ENCODE results near the gene EPHB2.
A peak's percentile ranks its signal among the peaks of the same experiment; 100 is the strongest.
"Not testable (repeated sequence)": the region's sequence is repeated elsewhere in the genome, so short reads cannot be mapped to it uniquely, and the experiment has no call there.

Gene EPHB2

DNA sequence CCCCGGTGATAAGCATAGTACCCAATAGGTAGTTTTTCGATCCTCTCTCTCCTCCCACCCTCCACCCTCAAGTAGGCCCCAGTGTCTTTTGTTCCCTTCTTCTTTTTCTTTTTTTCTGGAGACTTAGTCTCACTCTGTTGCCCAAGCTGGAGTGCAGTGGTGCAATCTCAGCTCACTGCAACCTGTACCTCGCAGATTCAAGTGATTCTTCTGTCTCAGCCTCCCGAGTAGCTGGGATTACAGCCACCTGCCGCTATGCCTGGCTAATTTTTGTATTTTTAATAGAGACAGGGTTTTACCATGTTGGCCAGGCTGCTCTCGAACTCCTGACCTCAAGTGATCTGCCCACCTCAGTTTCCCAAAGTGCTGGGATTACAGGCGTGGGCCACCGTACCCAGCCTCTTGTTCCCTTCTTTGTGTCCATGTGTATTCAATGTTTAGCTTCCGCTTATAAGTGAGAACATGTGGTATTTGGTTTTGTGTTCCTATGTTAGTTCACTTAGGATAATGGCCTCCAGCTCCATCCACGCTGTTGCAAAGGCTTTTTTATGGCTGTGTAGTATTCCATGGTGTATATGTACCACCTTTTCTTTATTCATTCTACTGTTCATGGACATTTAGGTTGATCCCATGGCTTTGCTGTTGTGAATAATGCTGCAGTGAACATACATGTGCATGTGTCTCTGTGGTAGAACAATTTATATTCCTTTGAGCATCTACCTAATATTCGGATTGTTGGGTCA is 133.0 kb downstream of the EPHB2 start:
- not testable (repeated sequence) for DNase-seq

DNA sequence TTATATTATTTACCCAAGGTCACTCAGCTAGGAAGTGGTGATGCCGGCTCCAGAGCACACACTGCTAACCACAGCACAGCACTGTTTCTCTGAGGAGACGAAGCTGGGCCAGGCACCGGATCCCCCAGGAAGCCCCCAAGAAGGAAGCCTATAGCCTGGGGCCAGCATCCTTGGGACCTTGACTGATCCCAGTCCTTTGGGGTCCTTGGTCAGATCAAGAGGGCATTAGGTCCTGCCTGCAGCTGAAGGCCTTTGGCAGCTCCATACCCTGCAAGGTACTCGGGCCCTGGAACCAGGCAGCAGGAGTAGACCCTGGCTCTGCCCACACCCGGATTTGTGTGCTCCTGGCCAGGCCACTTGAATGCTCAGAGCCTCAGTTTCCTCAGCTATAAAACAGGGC is 134.0 kb downstream of the EPHB2 start:
- DNase-seq = no peak

DNA sequence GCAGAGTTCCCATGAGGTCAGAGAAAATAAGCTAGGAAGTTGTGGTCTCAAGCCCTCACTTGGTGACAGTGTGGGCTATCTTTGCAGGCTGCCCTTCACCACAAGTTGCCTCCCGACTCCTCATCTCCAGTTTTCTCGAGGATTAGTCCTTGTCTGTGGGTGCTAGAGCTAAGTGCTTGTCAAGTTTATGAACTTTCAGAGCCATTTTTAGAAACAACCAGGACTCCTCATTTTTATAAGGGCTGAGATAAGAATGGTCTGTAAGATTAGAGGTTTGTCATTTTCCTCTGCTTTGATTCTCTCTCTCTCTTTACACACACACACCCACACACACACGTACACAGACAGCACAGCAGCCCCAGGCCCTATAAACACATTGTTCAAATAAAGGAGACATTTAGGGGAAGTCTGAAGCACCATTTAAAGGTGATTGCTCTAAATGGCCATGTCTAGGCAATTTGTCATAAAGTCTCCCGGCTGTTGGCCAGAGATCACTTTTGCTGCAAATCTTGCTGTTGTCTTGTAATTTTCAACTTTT is 134.8 kb downstream of the EPHB2 start:
- DNase-seq = no peak

DNA sequence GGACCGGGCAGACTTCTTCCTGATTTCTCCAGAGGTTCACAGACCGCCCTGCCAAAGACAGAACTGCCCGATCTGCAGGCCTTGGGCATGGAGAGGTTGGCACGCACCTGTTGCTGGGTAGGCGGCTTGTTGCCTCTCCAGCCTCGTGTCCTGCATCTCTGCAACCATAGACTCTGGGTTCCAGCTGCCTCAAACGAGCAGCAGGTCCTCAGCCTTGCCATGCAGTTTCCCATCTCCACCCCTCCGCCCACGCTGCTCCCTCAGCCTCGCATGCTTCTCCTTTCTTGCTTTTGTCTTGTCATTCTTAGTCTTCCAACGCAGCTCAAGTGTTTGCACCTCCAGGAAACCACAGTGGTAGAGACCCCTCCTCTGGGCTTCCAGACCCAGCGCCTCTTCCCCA is 135.8 kb downstream of the EPHB2 start:
- no peak for DNase-seq

DNA sequence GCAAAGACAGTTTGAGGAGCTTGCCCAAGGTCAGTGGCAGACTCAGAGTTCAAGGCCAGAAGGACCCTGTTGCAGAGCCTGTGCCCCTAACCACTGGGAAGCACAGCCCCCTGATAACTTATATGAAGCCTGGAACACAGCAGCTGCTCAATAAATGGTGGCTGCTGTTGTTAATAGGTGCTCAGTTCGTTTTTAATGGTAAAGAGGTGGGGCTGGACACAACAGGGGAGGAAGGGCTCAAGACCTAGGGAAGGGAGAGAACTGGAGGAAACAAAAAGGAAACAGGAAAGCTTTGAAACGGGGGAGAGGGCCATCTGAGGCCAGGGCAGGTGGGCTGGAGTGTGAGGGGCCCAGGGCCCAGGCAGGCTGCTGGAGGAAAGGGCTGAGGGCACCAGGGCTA is 136.6 kb downstream of the EPHB2 start:
- no peak for DNase-seq

DNA sequence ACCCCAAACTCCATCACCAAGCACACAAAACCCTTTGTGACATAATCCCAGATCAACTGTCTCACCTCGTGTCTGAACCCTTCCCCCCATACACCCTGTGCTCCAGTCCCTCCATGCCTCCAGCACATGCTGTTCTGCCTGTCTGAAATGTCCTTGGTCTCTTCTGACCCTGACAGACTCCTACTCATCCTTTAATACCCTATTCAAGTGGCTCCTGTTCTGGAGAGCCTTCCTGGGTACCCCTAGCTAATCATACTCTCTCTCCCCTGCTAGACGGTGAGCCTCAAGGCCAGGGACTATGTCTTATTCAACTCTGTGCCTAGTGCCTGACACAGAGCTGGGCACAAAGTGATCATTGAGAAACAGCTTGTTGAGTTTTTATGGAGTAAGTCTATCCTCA is 137.1 kb downstream of the EPHB2 start:
- DNase-seq = no peak

DNA sequence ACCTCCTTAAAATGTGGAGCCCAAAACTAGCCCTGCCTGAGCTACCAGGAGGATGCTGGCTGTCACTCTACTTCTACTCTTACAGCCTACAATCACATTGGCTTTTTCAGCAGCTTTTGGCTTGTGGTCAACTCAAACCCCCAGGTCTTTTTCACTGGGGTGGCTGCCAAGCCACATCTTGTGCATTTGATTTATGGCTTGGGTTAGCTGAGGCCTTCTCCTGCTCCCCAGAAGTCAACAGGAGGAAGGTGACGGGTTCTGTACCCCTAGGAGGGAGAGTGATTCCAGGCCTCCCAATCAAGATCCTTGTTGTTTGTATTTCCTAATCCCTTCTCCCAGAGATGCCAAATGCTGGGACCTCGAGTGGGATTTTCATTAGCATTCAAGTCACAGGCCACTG is 137.8 kb downstream of the EPHB2 start:
- no peak for DNase-seq

DNA sequence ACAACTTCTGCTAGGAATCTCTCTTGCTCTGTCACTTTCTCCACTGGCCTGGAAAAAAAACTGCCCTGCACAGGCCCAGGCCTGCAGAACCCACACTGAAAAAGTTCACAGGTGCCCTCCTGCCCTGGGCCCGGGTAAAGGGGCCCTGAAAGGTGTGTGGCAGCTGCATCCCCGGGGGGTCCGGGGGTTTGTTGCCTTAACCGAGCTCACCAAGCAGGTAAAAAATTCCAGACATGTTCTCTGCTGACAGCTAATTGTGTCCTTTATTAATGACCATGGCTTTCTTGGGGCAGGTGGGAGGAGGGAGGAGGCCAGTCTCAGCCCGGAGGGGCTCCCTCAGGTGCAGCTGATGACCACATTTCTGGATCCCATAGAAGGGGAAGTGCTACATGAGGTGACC is 139.1 kb downstream of the EPHB2 start:
- no peak for DNase-seq

DNA sequence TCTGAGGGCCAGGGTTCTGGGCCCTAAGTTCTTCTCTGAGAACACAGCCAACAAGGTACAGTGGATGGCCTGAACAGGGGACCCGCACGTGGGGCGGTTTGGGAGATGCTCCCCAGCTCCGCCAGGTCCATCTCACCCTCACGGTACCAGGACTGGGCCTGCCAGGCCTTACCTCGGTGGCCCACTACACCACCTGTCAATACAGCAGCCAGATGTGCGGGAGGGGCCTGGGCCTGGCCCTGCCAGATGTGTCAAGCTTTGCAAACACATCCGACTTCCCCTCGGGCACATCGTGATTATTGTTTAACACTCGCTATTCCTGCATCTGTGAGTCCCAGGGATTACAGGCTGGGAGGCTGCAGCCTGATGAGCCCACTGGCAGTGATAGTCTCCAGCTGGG is 139.6 kb downstream of the EPHB2 start:
- DNase-seq = no peak

DNA sequence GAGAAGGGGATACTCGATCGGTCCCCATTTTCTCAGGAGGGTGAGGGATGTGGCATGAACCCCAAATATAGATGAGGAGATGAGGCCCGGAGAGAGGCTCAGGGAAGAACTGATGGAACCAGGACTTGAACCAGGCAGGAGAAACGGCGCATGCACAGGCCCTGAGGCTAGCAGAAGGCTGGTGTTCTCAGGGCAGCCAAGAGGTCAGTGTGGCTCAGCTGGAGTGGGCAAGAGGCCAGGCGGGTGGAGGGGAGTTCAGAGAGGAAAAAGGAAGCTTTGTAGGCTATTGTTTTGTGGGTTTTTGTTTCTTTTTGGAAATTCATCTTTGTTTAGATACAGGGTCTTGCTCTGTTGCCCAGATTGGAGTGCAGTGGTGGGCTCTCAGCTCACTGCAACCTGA is 140.0 kb downstream of the EPHB2 start:
- no peak for DNase-seq

DNA sequence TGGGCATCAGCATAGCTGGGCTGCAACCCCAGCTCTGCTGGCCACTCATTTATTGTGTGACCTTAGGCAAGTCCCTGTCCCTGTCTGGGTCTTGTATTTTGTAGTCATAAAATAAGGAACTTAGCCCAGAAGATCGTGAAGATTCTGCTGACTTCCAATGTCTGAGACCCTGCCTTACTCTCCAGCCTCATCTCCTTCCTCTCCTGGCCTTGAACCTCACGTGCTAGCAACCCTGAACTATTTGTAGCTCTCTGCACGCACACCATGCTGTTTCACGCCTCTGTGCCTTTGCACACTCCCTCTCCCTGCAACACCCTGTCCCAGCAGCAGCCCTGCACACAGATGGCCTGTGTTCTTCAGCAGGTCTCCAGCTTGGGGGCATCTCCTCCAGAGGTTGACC is 140.9 kb downstream of the EPHB2 start:
- DNase-seq = no peak

DNA sequence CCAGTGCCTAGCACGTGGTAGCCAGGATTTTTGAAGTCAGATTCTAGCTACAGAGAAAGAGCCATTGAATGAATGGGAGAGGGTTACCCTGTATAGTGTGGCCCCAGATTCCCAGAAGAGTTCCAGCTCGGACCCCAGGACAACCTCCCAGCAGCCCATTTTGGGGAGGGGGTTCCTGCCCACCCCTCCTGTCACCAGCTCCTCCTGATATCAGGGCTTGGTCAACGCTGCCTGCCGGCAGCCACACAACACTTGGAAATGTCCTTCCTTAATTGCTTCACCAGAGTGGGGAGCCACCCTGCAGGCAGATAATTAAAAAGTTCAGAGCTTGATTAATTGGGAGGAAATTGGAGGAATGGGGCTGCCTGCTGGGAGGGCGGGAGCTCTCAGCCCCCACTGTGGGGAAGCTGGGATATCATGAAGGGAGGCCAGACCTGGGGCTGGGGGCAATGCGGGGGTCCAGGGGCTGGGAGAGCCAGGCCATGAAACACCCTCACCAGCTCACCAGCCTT is 141.6 kb downstream of the EPHB2 start:
- DNase-seq = no peak

DNA sequence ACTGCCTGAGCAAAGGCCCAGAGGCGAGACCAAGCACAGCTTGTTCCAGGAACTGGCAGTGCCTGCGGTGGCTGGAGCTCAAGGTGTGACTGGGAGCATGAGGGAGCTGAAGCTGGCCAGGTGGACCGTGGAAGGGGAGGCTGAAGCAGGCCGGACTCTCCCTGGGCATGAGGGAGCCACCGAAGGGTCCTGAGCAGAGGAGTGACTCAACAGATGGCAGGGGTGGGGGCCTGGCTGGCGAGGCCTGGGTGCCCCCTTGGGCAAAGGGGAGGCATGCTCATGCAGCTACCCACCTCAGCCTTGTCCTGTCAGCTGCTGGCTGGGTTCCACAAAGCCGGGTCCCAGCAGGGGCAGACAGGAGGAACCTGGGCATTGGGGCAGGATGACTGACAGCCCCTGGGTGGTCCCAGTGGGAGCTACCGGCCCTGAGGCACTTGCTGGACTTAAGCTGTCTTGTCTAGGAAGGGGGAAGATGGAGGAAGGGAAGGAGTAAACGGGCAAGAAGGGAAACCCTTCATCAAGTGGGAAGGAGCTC is 143.1 kb downstream of the EPHB2 start:
- DNase-seq = no peak

DNA sequence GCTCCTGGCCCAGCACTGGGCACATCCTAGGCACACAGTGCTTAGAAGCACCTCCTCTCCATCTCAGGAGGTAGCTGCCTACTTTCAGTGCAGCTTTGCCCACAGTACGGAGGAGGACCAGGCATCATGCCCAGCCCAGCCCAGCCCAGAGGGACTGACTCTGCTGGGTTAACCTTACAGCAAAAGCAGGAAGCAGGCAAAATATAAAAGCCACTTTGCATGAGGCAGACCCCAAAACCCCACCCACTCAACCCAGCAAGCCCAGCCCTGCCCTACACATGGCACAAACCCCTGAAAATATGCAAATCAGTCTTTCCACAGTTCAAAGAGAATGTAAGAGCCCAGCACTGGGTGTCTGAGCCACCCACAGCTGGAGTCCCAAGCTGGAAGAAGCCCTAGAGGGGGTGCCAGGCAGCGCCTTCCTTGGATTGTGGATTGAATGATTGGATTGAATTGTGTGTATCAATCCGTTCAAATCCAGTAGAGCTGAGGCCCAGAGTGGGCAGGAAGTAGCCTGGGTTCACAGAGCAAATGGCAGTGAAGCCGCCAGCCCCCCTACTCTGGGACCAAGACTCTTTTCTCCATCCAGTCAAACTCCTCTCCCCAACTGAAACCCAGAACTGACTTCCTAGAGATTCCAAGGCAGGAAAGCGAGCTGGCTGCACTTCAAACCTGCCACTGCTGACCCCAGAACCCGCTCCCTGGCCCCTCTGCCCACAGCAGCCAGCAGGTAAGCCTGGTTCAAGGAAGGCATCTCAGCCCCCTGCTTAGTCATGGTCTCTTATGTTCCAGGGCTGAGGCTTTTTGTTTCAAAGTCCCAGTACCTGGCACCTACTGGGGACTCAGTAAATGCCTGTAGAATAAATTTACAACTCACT is 144.3 kb downstream of the EPHB2 start:
- no peak for DNase-seq

DNA sequence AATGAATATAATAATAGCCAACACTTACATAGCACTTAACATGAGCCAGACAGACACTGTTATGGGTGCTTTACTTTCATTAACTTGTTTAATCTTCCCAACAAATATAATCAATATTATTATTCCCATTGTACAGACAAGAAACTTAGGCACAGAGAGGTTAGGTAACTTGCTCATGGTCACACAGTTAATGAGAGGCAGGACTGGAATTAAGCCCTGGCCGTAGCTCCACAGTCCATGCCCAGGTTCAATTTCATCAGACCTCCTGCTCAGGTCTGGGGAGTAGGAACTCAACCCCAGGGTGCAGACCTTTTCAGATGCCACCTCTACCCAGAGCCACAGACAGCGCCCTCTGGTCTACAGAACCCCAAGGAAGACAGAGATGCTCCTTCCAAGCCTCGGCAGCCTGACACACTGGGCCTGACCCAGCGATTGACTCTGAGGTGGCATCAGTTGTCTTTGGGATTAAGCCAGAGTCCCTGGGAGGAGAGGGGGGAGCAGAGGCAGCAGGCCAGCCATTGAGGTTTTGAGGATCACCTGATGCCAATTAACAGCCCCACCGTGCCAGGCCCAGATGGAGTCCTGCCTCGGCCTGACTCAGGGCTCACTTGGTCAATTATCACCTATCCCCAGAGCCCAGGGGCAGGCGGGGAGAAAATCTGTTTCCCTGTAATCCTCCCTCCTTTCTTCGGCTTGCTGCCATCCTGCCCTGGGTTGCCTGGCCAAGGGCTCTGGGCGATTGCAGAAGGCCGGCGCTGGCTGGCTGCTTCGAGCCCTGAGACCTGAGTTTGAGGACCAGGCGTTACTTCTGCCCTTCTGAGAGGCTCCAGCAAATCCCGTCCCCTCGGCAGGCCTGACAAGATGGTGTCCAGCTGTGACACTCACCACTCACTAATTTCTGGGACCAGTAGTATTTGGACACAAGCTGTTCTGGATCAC is 145.3 kb downstream of the EPHB2 start:
- DNase-seq = peak; percentile 60

DNA sequence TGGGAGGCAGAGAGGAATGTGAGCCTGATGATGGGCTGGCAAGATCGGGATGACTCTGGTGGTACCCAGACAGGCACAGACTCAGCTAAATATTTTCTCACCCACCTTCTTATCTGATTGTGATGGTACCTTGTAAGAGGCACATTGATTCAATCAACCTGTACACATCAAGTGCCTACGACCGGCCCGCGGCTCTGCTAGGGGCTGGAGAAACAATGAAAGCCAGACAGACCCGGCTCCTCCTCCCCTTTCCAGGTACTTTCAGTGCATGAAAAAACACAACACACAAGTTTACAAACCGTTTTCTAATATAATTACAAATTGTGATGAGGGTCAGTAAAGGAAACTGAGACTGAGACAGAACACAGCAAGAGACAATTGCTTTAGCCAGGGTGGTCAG is 147.0 kb downstream of the EPHB2 start:
- DNase-seq = no peak

DNA sequence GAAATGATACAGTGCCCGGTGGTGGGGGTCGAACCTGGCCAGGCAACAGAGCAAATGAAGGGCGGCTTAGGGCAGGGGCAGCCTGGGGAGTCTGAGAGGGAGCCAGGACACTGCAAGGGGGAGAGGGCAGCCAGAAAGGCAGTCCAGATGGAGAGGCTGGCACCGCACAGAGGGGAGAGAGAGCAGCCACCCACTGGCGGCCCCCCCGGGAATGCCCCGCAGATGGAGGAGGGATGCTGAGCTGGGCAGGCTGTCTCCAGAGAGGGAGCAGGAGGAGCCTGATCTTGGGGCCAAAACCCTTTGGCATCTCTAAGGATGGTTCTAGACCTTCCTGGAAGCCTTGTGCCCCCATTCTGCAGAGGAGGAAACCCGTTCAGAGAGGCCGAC is 149.8 kb downstream of the EPHB2 start:
- no peak for DNase-seq

DNA sequence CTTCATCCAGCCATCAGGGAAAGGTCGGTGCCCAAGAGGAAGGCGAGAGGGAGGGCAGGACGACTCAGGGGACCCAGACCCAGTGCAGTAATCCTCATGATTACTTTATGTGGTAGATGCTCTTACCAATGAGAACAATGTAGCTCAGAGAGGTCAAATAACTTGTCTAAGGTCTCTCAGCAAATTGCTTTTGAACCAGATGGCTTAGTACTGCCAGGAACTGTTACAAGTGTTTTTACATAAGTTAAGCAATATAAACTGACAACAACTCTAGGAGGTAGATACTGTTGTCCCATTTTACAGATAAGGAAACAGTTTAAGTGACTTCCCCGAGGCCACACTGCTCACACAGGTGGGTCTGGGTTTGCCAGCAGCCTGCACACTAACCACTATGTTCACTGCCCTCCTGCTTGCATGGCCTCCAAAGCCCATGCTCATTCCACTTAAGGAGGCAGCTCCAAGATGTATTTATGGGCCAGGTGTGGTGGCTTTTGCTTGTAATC is 150.3 kb downstream of the EPHB2 start:
- DNase-seq = no peak

DNA sequence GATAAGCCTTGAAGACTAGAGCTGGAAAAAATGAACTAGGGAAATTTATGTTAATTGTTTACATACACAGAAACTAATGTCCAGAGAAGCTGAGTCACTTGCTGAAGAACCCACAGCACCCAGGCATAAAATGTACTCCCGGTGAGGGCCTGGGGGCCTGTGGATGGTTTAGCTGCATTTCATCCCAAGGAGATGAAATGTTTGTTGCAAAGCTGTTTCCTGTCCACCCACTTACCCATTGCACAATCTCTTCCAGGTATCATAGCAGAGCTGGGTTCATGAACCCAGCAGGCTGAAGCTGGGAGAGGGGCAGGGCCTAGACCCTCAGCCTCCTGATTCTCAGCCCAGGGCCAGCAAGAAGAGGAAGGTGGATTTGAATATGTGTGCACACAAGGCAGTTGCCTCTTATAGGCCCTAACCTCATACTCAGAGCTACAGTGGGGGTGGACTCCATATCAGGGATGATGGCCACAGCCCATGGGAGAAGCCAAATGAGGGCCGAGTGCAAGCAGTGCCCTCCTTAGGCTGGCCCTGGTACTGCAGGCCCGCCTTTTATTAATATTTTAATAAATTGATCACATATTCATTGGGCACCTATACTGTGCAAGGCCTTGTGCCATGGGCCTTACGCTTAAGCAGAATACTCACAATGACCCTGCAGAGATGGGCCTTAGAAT is 151.3 kb downstream of the EPHB2 start:
- no peak for DNase-seq

DNA sequence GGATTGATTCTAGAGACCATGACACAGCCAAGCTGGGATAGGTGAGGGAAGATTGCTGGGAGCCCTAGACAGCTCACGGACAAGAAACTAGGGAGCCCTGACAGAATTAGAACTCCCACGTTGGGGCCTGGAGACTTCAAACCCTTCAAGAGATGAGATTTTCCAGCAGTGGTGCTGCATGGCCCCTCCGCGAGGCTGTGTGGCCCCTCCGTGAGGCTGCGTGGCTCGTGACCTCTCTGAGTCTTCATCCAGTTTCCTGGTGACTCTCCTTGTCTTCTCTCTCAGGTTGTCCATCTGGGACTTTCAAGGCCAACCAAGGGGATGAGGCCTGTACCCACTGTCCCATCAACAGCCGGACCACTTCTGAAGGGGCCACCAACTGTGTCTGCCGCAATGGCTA is 152.1 kb downstream of the EPHB2 start:
- DNase-seq = no peak

DNA sequence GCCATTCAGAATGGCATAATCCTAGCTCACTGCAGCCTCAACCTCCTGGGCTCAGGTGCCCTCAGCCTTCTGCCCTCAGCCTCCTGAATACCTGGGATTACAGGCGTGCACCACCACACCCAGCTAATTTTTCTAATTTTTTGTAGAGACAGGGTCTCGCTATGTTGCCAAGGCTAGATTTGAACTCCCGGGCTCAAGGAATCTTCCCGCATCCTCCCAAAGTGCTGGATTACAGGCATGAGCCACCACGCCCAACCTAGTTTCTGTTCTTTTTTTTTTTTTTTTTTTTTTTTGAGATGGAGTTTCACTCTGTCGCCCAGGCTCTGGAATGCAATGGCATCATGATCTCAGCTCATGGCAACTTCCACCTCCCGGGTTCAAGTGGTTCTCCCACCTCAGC is 153.1 kb downstream of the EPHB2 start:
- no peak for DNase-seq

DNA sequence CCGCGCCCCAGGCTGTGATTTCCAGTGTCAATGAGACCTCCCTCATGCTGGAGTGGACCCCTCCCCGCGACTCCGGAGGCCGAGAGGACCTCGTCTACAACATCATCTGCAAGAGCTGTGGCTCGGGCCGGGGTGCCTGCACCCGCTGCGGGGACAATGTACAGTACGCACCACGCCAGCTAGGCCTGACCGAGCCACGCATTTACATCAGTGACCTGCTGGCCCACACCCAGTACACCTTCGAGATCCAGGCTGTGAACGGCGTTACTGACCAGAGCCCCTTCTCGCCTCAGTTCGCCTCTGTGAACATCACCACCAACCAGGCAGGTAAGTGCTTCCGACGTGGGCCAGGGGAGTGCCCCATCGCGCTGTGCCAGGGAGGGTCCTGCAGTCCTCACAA is 154.2 kb downstream of the EPHB2 start:
- no peak for DNase-seq

Data from NCI-H524 treated with DMSO at 0.1 percent for 48 hours (cell line).